C4-2B (cell line): Measurements from ENCODE around the gene FKBP14.

ENCODE experiments used
- CTCF ChIP-seq: fragments of 450-650 bp; conservative IDR thresholded peaks from 2 replicates; pipeline ENCODE4 v1.5.1; 2017; ENCODE audit warnings: mild to moderate bottlenecking
- ZFX ChIP-seq: fragments of 450-650 bp; IDR thresholded peaks from 2 replicates; pipeline ENCODE4 v1.6.1; 2017

- TF ChIP-seq CTCF (no peak), ZFX (no peak)
Observed at GRCh38 chr7:30041526-30042269, 15.2 kb upstream of the FKBP14 start.
